Ramos (cell line): ENCODE measurements around the gene YIF1A.

Source experiments
- in situ Hi-C: fragments of 300-500 bp; cut with MboI; formaldehyde crosslinking; loops from one replicate; pipeline ENCODE4 v1.14.3; 2022; ENCODE audit warnings: low sequenced_read_pairs; ENCODE audit not compliant: unreplicated experiment

The YIF1A gene

DNA sequence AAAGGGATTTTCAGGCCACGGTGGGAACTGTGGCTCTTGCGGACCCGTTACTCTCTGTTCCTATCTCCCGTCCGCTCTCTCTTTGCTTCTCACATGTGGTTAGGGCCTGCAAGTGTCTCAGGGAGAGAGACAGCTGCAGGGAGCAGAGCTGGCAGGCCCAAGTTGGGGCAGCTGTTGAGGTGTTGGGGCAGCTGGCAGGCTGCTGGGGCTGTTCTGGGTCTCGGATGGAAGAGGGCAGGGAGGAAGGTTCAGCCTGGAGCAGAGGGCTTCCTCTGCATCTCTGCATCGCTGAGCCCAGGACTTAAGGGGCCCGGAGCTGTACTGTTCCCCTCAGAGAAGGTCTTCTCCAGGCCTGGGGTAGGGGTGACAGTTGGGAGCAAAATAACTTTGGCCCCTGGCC, 13.5 kb downstream of the YIF1A start:
- in situ Hi-C loops = no loop called here

DNA sequence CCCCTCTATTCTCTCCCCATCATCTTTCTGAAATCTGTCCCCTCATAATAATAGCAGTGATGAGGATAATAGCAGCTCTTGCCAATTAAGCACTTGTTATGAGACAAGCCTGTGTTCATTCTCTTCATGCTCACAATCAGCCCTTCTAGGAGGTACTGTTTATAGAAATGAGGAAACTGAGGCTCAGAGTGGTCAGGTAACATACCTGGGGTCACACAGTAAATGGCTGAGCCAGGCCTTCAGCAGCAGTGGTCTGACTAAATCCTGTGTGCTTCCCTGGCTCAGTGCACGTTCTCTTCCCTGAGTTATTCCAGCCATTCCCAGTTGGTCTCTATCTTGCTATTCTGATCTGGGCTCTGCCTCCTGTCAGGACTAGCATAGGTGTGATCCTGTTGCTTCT, 14.7 kb downstream of the YIF1A start:
- in situ Hi-C loops = no loop called here

DNA sequence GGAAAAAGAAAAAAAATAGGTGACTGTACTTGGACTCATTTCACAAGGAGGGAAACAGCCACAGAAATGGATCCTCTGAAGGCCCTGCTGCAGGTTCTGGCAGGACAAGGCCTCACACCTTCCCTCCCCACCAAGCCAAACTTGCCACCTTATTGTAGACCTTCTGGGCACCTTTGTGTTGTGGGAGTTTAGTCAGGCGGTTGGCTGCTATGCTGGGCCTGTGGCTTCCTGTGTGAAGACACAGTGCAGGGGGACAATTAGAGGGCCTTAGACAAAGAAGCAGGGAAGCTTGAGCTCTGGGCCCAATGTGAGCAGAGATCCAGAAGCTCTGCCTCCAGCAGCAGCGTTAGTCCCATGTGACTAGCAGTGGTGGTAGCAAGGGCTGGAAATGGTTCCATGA, 16.3 kb downstream of the YIF1A start:
- in situ Hi-C loops = no loop called here

DNA sequence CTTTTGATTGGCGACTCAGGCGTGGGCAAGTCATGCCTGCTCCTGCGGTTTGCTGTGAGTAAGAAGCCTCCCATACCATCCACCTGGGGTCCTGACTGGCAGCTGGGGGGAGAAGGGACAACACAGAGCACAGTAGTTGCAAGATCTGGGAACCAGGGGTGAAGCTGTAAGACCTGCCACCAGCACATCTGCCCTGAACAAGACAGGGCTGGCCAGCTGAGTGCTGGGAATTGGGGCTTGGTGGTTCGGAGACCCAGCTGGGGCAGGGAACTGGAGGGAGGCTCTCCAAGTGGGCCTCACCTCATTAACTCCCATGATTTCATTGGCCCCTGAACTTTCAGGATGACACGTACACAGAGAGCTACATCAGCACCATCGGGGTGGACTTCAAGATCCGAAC, 17.1 kb downstream of the YIF1A start:
- in situ Hi-C loops = no loop called here

DNA sequence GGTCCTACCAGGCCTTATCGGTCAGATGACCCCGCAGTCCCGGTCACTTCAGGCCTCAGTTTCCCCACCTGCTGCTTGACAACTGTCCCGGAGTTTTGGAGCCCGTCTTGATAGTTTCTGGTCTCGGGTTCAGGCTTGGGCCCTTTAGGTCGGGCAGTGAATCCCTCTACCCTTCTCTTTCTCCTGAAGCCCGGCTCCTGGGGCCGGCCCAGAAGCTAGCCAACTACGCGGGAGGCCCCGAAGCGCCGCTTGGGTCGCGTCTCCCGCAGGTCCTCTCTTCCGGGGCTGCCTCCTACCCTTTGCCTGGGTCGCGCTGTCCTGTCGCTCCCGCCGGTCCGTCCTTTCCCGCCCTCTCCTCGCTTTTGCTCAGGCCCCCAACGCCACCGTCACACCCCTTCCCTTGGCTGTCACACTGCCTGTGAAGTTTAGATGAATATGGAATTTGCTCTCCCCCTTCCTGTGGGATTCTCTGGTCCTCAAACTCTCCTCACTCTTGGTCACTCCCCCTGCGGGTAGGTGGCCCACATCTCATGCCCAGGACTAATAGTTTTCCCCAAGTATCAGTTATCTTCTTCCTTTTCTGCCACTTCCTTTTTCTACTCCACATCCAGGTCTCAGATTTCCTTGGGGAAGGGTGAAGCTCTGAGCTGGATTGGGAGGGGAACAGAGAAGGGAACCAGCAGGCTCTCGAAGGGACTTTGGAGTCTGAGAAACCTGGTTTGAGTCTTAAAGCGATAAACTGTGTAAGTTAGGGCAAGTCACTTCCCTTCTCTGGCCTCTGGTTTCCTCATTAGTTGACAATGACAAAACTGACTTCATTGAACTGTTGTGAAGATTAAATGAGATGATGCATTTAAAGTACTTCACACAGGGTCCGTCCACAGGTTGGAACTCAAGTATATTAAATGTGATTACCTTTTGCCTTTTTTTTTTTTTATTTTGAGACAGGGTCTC, 19.7 kb downstream of the YIF1A start:
- in situ Hi-C loops = no loop called here

DNA sequence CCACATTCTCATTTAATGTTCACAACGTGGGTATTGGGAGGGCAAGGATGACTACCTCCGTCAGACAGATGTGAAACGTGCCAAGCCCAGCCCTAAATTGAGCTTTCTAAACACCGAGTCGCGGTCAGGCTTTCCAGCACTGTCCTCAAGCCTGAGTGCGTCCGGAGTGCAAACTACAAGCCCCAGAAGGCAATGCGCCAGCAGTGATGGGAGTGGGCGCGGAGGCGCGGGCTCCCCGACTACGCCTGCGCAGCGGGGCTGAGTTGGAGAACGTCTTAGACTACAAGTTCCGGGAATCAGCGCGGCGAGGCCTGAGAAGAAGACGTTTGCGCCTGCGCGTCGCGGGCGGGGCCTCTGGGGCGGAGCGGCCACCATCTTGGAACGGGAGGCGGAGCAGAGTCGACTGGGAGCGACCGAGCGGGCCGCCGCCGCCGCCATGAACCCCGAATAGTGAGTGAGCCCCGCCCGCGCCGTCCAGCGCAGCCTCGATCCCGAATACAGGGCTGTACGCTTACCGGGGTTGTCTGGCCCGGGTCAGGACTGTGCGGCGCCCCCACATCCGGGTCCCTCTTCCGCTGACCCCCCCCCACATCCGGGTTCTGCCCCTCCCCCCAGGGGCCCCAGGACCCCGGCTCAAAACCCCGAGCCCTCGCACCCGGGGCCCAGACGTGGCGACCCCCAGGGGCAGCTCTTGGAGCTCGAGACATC, 20.5 kb downstream of the YIF1A start, which contains the start of gene RAB1B:
TSS of gene RAB1B (plus strand) at position 396 of the 708 bp plus-strand sequence. CDS start at position 437, 41 bp downstream.
- in situ Hi-C loops = no loop called here

DNA sequence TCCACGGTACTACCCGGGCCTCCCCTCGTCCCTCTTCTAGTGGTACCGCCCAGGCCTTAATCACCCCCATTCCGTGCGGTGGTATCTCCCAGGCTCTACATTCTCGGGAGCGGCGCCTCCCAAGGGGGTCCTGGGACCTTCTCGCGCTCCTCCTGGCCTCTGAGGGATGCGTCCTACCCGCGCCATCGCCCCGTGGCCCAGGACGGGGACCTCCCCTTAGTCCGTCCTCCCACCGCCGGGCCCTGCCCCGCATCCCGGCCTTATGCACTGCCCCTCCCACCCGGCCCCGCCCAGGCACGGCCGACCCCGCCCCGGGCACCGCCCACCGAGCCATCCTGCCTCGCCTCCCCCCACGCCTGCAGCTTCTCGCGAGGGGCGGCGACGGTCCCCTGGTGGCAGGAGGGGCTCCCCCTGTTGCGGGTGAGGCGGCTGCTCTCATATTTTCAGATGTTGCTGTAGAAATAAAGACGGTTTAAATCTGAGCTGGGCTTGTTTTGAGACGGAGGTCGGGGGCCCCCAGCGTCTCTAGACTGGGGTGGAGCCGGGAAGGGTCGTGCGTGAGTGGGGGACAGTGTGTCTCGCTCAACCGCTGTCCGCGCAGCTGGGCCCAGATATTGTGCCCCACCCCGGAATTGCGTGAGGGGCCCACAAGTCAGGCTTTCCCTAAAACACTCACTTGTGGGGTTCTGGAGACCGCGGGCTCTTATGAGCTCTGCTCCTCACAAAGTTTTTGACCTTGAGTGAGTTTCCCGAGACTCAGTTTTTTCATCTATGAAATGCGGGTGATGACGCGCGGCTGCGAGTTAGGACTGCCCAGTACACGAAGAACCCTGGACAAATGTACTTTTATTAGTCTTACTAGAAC, 21.3 kb downstream of the YIF1A start:
- in situ Hi-C loops = no loop called here

DNA sequence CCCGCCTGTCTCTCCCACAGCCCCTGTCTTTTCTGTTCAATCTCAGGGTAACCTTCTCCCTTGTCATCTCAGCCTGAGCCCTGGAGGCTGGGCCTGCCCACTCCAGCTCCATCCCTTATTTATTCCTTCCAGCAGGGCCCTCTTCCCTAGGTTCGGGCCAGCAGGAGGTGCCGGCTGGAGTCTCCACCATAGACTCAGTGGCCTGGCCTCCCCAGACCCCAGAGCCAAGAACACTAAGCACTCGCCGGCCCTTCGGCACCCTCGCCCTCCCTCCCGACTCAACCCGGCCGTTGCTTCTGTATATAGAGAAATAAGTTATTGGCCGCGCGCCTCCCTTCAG, 21.9 kb downstream of the YIF1A start:
- in situ Hi-C loops = no loop called here

DNA sequence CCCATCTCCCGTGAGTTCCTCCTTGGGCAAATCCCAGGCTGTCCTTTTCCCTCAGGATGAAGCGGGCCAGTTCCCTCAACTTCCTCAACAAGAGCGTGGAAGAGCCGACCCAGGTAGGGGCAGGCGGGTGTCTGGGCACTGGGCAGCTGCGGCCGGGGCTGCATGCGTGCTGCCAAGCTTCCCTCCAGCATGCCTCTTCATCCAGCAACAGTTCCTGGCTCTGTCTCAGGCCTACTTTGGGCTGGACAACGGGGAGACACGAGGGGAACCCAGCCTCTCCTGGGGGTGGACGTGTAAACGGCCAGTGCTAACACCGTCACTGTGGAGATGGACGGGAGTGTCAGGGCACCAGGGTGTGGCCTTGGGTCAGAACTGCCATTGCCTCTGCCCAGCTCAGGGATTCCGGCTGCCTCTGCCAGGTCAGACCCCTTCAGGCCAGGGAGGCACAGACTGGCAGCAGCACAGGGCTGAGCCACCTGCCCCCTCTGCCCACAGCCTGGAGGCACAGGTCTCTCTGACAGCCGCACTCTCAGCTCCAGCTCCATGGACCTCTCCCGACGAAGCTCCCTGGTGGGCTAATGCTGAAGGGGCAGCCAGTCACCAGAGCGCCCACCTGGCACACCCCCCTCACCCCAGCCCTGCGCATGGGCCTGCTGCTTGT, 22.4 kb downstream of the YIF1A start:
- in situ Hi-C loops = no loop called here

DNA sequence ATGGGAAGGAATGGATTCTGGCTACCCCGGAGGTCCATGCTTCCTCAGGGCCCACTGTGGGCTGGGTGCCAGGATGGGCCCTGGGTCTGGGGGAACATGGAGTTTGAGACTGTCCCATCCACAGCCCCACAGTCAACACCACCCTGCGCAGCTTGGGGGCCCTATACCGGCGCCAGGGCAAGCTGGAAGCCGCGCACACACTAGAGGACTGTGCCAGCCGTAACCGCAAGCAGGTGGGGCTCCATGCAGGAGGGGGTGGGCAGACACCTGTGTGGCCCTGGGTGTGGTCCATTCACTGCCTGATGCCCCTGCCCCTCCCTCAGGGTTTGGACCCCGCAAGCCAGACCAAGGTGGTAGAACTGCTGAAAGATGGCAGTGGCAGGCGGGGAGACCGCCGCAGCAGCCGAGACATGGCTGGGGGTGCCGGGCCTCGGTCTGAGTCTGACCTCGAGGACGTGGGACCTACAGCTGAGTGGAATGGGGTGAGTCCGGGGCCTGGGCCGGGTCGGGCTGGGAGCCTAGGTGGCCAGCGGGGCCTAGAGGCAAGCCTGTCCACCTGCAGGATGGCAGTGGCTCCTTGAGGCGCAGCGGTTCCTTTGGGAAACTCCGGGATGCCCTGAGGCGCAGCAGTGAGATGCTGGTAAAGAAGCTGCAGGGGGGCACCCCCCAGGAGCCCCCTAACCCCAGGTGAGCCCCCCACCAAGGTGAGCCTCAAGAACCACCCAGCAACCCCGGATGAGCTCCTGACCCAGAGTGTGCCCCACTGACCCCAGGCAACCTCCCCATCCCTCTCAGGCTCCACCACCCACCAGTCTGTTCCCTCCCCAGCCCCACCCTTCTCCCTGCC, 23.2 kb downstream of the YIF1A start:
- in situ Hi-C loops = no loop called here

DNA sequence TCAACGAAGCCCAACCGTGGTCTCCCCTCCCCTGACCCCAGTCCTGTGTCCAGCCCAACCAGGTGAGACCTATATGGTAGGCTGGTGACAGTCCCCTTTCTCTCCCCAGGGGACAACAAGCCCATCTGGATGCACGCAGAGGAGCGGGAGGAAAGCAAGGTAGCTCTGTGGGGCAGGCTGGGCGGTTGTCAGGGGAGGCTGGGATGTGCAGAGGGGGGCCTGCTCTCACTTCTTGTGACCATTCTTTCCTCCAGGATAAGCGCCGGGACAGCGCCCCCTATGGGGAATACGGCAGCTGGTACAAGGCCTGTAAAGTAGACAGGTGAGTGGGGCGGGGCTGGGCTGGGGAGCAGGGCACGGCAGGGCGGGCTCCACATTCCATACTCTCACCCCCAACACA, 24.0 kb downstream of the YIF1A start:
- in situ Hi-C loops = no loop called here

DNA sequence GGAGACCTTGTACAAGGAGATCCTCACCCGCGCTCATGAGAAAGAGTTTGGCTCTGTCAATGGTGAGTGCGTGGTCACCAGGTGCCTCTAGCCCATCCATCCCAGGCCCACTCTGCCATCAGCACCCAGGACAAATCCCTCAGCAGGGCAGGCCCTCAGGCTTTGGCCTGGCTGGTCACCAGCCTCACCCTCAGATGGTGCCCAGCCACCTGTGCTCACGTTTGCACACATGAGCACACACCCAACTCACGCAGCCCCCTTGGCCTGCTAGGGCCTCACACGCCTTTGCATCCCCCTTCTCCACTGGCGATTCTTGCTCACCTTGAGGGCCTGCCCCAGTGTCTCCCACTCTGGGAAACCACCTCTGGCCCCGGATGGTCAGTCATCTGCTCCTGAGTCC, 24.6 kb downstream of the YIF1A start:
- in situ Hi-C loops = no loop called here

DNA sequence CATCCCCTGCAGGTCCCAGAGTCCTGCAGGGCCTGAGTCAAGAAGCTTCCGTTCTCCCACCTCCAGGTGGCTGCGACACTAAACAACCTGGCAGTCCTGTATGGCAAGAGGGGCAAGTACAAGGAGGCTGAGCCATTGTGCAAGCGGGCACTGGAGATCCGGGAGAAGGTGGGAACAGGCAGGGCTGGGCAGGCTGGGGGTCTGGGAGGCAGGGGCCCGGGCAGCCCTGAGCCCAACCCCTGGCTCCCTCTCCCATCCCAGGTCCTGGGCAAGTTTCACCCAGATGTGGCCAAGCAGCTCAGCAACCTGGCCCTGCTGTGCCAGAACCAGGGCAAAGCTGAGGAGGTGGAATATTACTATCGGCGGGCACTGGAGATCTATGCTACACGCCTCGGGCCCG, 25.2 kb downstream of the YIF1A start:
- in situ Hi-C loops = no loop called here

DNA sequence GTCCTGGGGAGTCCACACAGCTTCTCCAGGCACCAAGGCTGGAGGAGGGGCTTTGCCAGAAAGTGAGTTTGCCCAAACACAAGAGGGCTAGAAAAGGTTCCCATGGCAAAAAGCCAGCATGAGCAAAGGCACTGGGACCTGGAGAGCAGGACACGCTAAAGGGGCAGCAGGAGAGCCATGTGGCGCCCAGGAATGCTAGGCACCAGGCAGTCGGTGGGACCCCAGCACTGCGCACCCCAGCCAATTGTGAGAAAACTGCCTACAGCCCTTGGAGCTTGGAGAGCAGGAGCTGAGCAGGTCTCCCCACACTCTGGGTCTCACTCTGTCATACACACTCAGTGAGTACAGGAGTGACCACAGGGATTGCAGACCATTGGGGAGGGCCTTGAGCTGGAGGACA, 25.7 kb downstream of the YIF1A start:
- in situ Hi-C loops = no loop called here

DNA sequence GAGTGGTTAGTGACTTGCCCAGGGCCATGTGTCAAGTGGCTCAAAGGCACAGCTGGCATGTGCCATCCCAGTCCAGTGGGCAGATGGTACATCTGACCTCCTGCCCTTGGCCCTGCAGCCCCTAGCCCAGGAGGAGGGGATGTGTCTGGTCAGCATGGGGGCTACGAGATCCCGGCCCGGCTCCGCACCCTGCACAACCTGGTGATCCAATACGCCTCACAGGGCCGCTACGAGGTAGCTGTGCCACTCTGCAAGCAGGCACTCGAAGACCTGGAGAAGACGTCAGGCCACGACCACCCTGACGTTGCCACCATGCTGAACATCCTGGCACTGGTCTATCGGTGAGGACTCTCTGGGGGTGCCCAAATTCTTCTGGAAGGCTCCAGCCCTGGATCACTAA, 26.2 kb downstream of the YIF1A start:
- in situ Hi-C loops = no loop called here

DNA sequence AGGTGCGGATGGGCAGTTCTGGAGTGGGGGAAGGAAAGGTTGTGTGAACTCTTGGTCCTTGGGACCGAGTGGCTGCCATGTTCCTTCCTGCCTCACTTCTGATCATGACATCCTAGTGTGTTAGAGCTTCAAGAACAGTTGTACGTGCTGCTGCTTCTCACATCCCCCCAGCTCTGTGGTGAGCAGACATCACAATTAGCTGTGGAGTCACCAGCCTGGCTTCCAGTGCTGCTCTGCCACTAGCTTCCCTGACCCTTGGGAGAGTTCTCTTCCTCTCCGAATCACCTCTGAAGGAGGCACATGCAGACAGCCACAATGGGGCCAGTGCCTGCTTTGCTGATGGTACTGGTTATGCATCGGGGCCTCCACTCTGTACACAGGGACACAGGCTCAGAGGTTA, 26.8 kb downstream of the YIF1A start:
- in situ Hi-C loops = no loop called here

DNA sequence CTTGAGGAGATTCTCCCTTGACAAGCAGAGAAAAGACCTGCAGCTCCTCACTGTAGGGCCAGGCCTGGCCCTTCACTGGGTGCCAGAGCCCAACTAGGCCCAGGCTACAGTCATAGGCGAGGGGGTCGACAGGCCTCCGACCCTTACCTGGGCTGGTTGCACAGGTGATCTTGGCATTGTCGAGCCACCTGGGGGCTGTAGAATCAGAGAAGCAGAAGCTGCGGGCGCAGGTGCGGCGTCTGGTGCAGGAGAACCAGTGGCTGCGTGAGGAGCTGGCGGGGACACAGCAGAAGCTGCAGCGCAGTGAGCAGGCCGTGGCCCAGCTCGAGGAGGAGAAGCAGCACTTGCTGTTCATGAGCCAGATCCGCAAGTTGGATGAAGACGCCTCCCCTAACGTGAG, 27.4 kb downstream of the YIF1A start:
- in situ Hi-C loops = no loop called here

DNA sequence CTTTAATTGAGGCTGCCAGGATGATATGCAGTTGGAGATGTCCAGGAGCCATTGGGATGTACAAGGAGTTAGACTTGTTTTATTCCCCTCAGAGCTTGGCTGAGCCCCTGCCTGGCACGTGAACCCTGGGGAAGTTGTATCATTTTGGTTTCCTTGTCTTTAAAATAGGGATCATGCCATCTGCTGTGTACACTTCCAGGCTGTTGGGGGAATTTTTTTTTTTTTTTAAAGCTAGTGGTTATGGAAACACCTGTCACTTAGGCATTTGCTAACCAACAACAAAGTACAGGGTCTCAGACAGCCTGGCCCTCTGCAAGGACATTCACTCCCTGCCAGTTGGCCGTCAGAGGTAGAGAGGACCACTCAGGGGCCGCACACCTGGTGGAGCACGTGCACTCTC, 29.0 kb downstream of the YIF1A start:
- in situ Hi-C loops = no loop called here

DNA sequence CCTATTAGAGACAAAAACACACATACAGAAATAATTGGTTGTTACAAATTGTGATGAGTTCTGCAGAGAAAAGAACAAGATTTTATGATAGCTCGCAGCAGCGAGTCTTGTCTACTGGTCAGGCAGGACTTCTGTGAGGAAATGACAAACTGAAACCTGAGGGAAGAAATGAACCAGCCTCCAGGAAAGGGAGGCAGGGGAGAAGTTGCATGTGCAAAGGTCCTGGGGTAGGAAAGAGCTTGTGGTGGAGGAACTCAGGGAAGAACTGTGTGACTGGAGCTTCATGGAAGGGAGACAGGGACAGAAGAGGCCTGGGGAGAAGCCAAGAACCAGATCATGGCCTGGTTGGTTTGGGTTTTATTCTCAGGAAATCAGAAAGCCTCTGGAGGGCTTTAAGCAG, 29.7 kb downstream of the YIF1A start:
- in situ Hi-C loops = no loop called here
